MV-4-11 (cell line): ENCODE results near the gene COLEC12.

Source experiments
- DNase-seq: peaks from one replicate; lab custom pipeline; 2025; lab: John Stamatoyannopoulos, UW

The COLEC12 gene

GRCh38 chr18:500632-501405 is at the start of gene COLEC12:
TSS of gene COLEC12 (minus strand) at chr18:500701. CDS start at chr18:500514, 187 bp downstream.
- no peak for DNase-seq

DNA sequence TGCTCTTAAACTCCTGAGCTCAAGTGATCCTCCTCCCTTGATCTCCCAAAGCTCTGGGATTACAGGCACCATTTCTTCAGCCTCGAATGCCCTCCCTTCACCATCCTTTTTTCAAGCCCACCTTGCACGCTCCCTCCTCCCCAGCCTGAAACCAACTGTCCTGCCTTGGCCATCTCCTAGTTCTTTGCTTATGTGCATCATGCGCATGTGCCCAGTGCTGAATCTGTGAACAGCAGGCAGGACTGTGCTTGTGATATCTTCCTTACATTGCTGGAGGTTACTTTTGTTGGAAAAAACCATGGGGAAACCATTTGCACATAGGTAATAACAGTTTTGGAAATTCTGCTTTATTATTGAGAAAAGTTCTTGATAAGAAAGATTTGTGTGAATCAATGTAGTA is 49.5 kb upstream of the COLEC12 start:
- DNase-seq, result no peak

GRCh38 chr18:543447-544078 is 43.1 kb upstream of the COLEC12 start:
- DNase-seq, result no peak

DNA sequence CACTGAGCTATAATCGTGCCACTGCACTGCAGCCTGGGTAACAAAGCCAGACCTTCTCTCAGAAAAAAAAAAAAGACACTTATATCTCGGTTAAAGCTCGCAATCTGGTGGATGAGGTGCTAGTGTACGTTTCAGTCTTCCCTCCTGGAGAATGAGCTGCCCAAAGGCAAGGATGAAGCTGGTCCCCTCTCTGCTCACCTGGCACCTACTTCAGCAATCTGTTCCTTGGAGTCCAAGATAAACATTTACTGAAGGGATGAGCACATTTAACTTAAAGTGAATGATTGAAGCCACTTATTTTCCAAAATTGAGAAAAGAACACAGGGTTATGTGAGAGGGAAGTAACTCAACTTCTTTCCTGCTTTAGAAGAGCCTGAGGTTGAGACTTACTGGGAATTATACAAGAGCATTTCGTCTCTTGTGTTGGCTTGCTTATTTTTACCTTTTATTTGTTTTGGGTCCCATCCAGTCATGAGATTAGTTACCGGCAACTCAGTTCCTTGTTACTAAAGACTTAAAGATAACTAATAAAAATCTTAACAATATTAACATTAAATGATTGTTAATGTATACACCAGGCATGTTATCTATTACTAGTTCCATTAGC is 33.6 kb upstream of the COLEC12 start:
- DNase-seq, result no peak

GRCh38 chr18:532632-533031 is 32.1 kb upstream of the COLEC12 start:
- DNase-seq, result no peak

GRCh38 chr18:532018-532417 is 31.5 kb upstream of the COLEC12 start:
- no peak for DNase-seq

GRCh38 chr18:527146-527545 is 26.6 kb upstream of the COLEC12 start:
- DNase-seq, result no peak

- no peak for DNase-seq
These were observed 26.2 kb upstream of the COLEC12 start for GRCh38 chr18:526681-527080.

GRCh38 chr18:525036-525797 is 24.7 kb upstream of the COLEC12 start:
- peak; percentile 8 for DNase-seq

GRCh38 chr18:524466-524865 is 24.0 kb upstream of the COLEC12 start:
- DNase-seq, result no peak

GRCh38 chr18:523561-523960 is 23.1 kb upstream of the COLEC12 start:
- DNase-seq, result no peak

DNA sequence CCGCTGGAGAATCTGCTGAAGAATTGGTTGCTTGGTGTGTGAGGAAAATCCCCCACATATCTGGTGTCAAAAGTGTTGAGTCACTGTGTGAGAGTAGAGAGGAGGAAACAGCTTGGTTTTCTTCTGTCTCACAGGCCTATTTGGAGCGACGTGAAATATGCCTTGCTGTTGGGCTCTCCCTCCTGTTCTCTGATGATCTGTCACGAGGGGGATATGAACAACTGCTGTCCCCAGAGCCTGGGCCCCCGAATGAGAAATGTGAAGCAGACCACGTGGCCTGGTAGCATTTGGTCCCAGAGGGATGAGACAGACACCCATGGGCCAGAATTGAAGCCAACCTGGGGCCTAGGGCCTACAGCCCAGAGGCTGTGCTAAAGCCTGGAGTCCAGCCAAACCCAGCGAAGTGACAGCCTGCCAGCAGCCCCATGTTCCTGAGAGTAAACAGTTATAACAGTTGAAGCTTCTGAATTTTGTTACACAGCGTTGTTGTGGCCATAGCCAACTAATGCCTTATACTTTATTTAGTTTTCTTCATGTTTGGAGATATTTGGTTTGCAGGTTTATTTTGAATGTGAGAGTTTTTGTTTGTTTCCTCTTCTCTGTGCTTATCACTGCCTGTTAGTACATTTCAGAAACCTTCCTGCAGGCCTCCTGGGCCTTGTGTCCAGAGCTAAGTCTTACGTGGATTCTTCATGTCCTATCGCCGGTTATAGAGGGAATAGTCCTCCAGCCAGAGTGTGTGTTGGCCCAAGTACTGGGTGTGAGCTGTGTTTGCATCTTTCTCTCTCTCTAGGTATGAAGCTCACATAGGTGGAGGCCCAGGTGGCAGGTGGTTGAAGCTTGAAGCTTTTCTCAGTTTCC is 18.7 kb upstream of the COLEC12 start:
- peak; percentile 85 for DNase-seq

GRCh38 chr18:518081-518480 is 17.6 kb upstream of the COLEC12 start:
- DNase-seq, result no peak

DNA sequence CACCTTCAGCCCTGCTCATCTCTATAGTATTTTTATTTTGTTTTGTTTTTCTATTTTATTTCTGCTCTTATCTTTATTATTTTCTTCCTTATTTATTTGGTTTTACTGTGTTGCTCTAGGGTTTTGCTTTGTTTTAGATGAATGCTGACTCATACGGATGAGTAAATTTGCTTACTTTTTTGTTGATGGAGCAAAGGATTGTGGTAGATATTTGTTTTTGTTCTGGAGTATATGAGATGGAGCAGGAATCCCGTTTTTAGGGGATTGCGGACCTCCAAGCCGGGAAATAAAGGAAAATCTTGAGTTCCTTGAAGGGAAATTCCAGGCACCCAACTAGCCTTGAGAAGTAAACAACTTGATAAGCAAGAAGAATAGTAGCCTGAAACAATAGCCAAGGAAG is 15.3 kb upstream of the COLEC12 start:
- no peak for DNase-seq

GRCh38 chr18:515156-515815 is 14.8 kb upstream of the COLEC12 start:
- no peak for DNase-seq

DNA sequence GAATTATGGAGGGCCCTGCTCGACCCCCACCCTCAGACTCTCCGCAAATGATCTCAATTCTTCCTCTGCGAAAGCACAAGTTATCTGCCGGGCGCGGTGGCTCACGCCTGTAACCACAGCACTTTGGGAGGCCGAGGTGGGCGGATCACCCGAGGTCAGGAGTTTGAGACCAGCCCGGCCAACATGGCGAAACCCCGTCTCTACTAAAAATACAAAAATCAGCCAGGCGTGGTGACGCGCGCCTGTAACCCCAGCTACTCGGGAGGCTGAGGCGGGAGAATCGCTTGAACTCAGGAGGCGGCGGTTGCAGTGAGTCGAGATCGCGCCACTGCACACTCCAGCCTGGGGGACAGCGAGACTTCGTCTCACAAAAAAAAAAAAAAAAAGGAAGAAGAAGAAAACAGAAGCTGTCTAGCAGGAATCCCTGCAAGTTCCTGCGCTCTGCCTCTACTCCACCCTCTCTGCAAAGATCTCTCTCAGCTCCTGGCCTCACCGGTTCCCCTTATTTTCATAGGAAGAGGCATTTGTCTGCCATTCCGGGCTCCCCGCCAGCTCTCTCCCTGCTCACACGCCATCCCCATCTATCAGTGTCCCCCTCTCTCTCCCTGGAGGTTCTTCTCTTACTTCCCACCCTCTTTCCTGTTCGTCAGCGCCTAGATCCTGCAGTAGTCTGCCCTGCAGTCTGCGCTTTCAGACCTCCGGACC is 13.5 kb upstream of the COLEC12 start:
- no peak for DNase-seq

- DNase-seq, result no peak
These were observed 12.5 kb upstream of the COLEC12 start for GRCh38 chr18:512957-513356.

DNA sequence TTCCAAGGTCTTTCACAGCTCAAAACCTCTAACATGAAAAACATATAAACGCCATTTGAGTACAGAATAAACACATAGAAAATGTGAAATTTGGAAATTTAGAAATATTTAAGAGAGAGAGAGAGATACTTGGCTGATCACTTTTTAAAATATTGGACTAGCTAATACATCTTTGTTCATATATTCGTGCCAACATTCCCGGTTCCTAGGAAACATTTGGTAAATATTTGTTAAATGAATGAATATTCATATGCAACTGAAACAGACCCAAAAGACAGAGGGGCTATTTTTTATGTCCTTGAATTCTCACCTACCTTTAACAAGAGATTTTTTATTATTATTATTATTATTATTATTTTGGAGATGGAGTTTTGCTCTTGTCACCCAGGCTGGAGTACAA is 8.3 kb upstream of the COLEC12 start:
- DNase-seq, result no peak

DNA sequence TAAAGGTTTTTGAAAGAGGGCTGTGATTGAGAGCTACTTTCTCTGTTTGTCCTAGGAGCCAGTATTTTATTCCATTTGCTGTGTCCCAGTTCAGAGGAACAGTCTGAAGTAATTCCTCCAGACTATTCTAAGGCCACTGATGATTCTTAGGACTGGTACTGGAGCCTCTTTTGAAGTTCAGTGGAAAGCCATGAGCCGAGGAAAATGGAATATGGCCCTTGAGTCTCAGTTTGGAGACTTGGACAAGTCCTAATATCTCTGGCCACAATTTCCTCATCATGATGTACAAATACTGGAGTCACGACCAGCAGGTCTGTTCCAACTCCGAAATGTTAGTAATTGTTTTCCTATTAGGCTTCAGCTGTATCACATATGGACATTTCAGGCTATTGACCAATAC is 7.1 kb upstream of the COLEC12 start:
- DNase-seq, result no peak

DNA sequence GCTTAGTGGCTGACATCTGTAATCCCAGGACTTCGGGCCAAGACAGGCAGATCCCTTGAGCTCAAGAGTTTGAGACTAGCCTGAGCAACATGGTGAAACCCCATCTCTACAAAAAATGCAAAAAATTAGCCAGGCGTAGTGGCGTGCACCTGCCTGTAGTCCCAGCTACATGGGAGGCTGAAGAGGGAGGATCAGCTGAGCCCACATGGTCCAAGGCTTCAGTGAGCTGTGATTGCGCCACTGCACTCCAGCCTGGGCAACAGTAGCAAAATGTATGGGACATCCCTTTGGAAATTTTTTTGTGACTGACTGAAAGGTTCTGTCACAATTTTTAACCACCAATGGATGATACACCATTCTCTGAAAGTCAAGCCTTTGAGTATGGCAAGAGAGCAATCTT is 6.3 kb upstream of the COLEC12 start:
- DNase-seq, result no peak
